ENCODE results near the gene UBE4B. TPM values are rescaled to one million over a fixed set of nuclear protein-coding genes. Genes with fewer than 3 reads are reported as not detected.

UBE4B gene
- total RNA-seq, 1 experiment from 2014 or later = 80.8 TPM

- CTCF ChIA-PET = interaction anchor here (1.0 to 1.5 kb wide), 3 partner anchors 24 to 373 kb away, joined by 3 to 4 read pairs (median 3); partner anchors contain the start of genes CENPS and UBE4B
- POLR2A ChIA-PET = no interaction called here
- DNase-seq (ENCODE audit: low spot score) (no peak), ATAC-seq (no peak)
- no peak overlapping the region for H3K27ac Mint-ChIP-seq
- no peaks in the 10 kb centered on the region for H3K27me3 Mint-ChIP-seq (ENCODE audit: low read depth)
- H3K4me3 Mint-ChIP-seq = no peak overlapping the region
- TF ChIP-seq CREM (CRISPR knock-in tag; IDR thresholded peaks at IDR 0.05) (no peak), USF2 (CRISPR knock-in tag; IDR thresholded peaks at IDR 0.05) (no peak), AR (CRISPR knock-in tag; IDR thresholded peaks at IDR 0.05) (no peak), FOXJ3 (CRISPR knock-in tag; IDR thresholded peaks at IDR 0.05; ENCODE audit: borderline replicate concordance) (no peak), ZNF396 (CRISPR knock-in tag; IDR thresholded peaks at IDR 0.05; ENCODE audit: borderline replicate concordance) (no peak), NFYB (CRISPR knock-in tag; conservative IDR thresholded peaks at IDR 0.05; ENCODE audit: low read depth) (no peak), PREB (CRISPR knock-in tag; IDR thresholded peaks at IDR 0.05; ENCODE audit: borderline replicate concordance) (no peak), OVOL2 (CRISPR knock-in tag; IDR thresholded peaks at IDR 0.05; ENCODE audit: borderline replicate concordance) (no peak), RELA (CRISPR knock-in tag; IDR thresholded peaks at IDR 0.05; ENCODE audit: borderline replicate concordance) (no peak)
- TF ChIP-seq, protein P1, sequence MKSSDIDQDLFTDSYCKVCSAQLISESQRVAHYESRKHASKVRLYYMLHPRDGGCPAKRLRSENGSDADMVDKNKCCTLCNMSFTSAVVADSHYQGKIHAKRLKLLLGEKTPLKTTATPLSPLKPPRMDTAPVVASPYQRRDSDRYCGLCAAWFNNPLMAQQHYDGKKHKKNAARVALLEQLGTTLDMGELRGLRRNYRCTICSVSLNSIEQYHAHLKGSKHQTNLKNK (CRISPR knock-in tag; IDR thresholded peaks at IDR 0.05) = no peak
- no peaks in the 10 kb centered on the region for H3K36me3 Mint-ChIP-seq
- H3K9me3 Mint-ChIP-seq = no peaks in the 10 kb centered on the region
- H3K4me1 Mint-ChIP-seq = peaks cover 16% of the 10 kb centered on the region
These were observed 24.6 kb downstream of the UBE4B start for GRCh38 chr1:10057343-10057742.

GRCh38 chr1:10057796-10058195 is 25.0 kb downstream of the UBE4B start:
- Mint-ChIP-seq H3K36me3 (no peaks in the 10 kb centered on the region), H3K27ac (peak overlapping the region; percentile 35), H3K27me3 (ENCODE audit: low read depth) (no peaks in the 10 kb centered on the region), H3K9me3 (no peaks in the 10 kb centered on the region), H3K4me1 (peaks cover 16% of the 10 kb centered on the region), H3K4me3 (no peak overlapping the region)
- no peak for TF ChIP-seq E2F1 (CRISPR knock-in tag; IDR thresholded peaks at IDR 0.05)
- TF ChIP-seq RORB (CRISPR knock-in tag; IDR thresholded peaks at IDR 0.05) = no peak
- TF ChIP-seq OVOL2 (CRISPR knock-in tag; IDR thresholded peaks at IDR 0.05; ENCODE audit: borderline replicate concordance) = no peak
- no peak for TF ChIP-seq GRHL2 (CRISPR knock-in tag; IDR thresholded peaks at IDR 0.05; ENCODE audit: insufficient replicate concordance, severe bottlenecking)
- TF ChIP-seq CDX4 (CRISPR knock-in tag; IDR thresholded peaks at IDR 0.05; ENCODE audit: borderline replicate concordance) = no peak
- TF ChIP-seq ZNF263 (CRISPR knock-in tag; IDR thresholded peaks at IDR 0.05; ENCODE audit: low read depth) = no peak
- no peak for TF ChIP-seq ESRRA (CRISPR knock-in tag; IDR thresholded peaks at IDR 0.05; ENCODE audit: borderline replicate concordance)
- no peak for TF ChIP-seq ZNF121 (CRISPR knock-in tag; IDR thresholded peaks at IDR 0.05)
- no peak for TF ChIP-seq ZNF317 (CRISPR knock-in tag; IDR thresholded peaks at IDR 0.05; ENCODE audit: borderline replicate concordance, low read depth)
- no peak for TF ChIP-seq ATF3 (CRISPR knock-in tag; conservative IDR thresholded peaks at IDR 0.05)
- no peak for TF ChIP-seq ZBTB21 (CRISPR knock-in tag; IDR thresholded peaks at IDR 0.05; ENCODE audit: borderline replicate concordance)
- no peak for TF ChIP-seq AR (CRISPR knock-in tag; IDR thresholded peaks at IDR 0.05)
- TF ChIP-seq, protein P2, sequence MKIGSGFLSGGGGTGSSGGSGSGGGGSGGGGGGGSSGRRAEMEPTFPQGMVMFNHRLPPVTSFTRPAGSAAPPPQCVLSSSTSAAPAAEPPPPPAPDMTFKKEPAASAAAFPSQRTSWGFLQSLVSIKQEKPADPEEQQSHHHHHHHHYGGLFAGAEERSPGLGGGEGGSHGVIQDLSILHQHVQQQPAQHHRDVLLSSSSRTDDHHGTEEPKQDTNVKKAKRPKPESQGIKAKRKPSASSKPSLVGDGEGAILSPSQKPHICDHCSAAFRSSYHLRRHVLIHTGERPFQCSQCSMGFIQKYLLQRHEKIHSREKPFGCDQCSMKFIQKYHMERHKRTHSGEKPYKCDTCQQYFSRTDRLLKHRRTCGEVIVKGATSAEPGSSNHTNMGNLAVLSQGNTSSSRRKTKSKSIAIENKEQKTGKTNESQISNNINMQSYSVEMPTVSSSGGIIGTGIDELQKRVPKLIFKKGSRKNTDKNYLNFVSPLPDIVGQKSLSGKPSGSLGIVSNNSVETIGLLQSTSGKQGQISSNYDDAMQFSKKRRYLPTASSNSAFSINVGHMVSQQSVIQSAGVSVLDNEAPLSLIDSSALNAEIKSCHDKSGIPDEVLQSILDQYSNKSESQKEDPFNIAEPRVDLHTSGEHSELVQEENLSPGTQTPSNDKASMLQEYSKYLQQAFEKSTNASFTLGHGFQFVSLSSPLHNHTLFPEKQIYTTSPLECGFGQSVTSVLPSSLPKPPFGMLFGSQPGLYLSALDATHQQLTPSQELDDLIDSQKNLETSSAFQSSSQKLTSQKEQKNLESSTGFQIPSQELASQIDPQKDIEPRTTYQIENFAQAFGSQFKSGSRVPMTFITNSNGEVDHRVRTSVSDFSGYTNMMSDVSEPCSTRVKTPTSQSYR (CRISPR knock-in tag; IDR thresholded peaks at IDR 0.05) = no peak
- ATAC-seq (no peak), DNase-seq (ENCODE audit: low spot score) (no peak)
- CTCF ChIA-PET = interaction anchor here (1.0 to 1.5 kb wide), 3 partner anchors 25 to 372 kb away, joined by 3 to 4 read pairs (median 3); partner anchors contain the start of genes CENPS and UBE4B
- POLR2A ChIA-PET = no interaction called here

Measured in WTC11 (cell line).